ENCODE results near the gene NPC1L1. TPM values are rescaled to one million over a fixed set of nuclear protein-coding genes. Genes with fewer than 3 reads are reported as not detected.

NPC1L1 gene
- total RNA-seq, 1 donor from 2014 or later: 0.13 TPM

- ATAC-seq (ENCODE audit: poor library complexity) (no peak), DNase-seq (no peak)
- intact Hi-C loops (cut with DNase I): no loop called here
These were observed 55.1 kb downstream of the NPC1L1 start for GRCh38 chr7:44486001-44486400.

- intact Hi-C loops (cut with DNase I): no loop called here
- DNase-seq: no peak
- peak; percentile 73 for ATAC-seq (ENCODE audit: poor library complexity)
These were observed 56.4 kb downstream of the NPC1L1 start for GRCh38 chr7:44484482-44485313.

GRCh38 chr7:44482502-44483485 is 58.3 kb downstream of the NPC1L1 start:
- no peak for ATAC-seq (ENCODE audit: poor library complexity)
- DNase-seq: no peak
- intact Hi-C loops (cut with DNase I): no loop called here

GRCh38 chr7:44477938-44478337 is 63.2 kb downstream of the NPC1L1 start:
- no peak for ATAC-seq (ENCODE audit: poor library complexity)
- intact Hi-C loops (cut with DNase I): loop anchor here (2.0 to 10.0 kb wide), 2 partner anchors 103 to 235 kb away; no protein-coding TSS in a partner anchor
- DNase-seq: no peak

GRCh38 chr7:44477063-44477830 is 63.9 kb downstream of the NPC1L1 start:
- DNase-seq: peak; percentile 55
- intact Hi-C loops (cut with DNase I): loop anchor here (2.0 to 10.0 kb wide), 2 partner anchors 102 to 234 kb away; no protein-coding TSS in a partner anchor
- peak; percentile 88 for ATAC-seq (ENCODE audit: poor library complexity)

GRCh38 chr7:44476313-44476712 is 64.8 kb downstream of the NPC1L1 start:
- intact Hi-C loops (cut with DNase I): loop anchor here (2.0 to 10.0 kb wide), 2 partner anchors 102 to 234 kb away; no protein-coding TSS in a partner anchor
- ATAC-seq (ENCODE audit: poor library complexity): no peak

GRCh38 chr7:44473295-44473694 is 67.8 kb downstream of the NPC1L1 start:
- ATAC-seq (ENCODE audit: poor library complexity): peak; percentile 29
- intact Hi-C loops (cut with DNase I): loop anchor here (10.0 kb wide), 1 partner anchor 98 kb away; no protein-coding TSS in a partner anchor

More at GRCh38 chr7:44476313-44476712, 64.8 kb downstream of the NPC1L1 start:
- no peak for DNase-seq

GRCh38 chr7:44472843-44473242 is 68.3 kb downstream of the NPC1L1 start:
- intact Hi-C loops (cut with DNase I): loop anchor here (10.0 kb wide), 1 partner anchor 98 kb away; no protein-coding TSS in a partner anchor
- DNase-seq: no peak
- ATAC-seq (ENCODE audit: poor library complexity): peak; percentile 5

More at GRCh38 chr7:44473295-44473694, 67.8 kb downstream of the NPC1L1 start:
- DNase-seq: no peak

- DNase-seq: no peak
- intact Hi-C loops (cut with DNase I): loop anchor here (10.0 kb wide), 1 partner anchor 97 kb away; no protein-coding TSS in a partner anchor
- ATAC-seq (ENCODE audit: poor library complexity): no peak
These were observed 69.3 kb downstream of the NPC1L1 start for GRCh38 chr7:44471850-44472249.

GRCh38 chr7:44471436-44471835 is 69.7 kb downstream of the NPC1L1 start:
- no peak for DNase-seq
- no peak for ATAC-seq (ENCODE audit: poor library complexity)
- intact Hi-C loops (cut with DNase I): loop anchor here (10.0 kb wide), 1 partner anchor 97 kb away; no protein-coding TSS in a partner anchor

- DNase-seq (no peak), ATAC-seq (ENCODE audit: poor library complexity) (no peak)
- intact Hi-C loops (cut with DNase I): loop anchor here (10.0 kb wide), 1 partner anchor 96 kb away; no protein-coding TSS in a partner anchor
These were observed 70.4 kb downstream of the NPC1L1 start for GRCh38 chr7:44470628-44471245.

- no peak for DNase-seq
- no peak for ATAC-seq (ENCODE audit: poor library complexity)
- intact Hi-C loops (cut with DNase I): loop anchor here (10.0 kb wide), 1 partner anchor 95 kb away; no protein-coding TSS in a partner anchor
These were observed 71.0 kb downstream of the NPC1L1 start for GRCh38 chr7:44470135-44470479.

GRCh38 chr7:44469461-44470134 is 71.5 kb downstream of the NPC1L1 start:
- no peak for ATAC-seq (ENCODE audit: poor library complexity)
- intact Hi-C loops (cut with DNase I): loop anchor here (10.0 kb wide), 1 partner anchor 95 kb away; no protein-coding TSS in a partner anchor
- no peak for DNase-seq

GRCh38 chr7:44467217-44467548 is 73.9 kb downstream of the NPC1L1 start:
- DNase-seq (no peak), ATAC-seq (ENCODE audit: poor library complexity) (no peak)
- intact Hi-C loops (cut with DNase I): no loop called here

GRCh38 chr7:44466300-44467216 is 74.6 kb downstream of the NPC1L1 start:
- ATAC-seq (ENCODE audit: poor library complexity): no peak
- intact Hi-C loops (cut with DNase I): no loop called here

GRCh38 chr7:44465490-44465889 is 75.6 kb downstream of the NPC1L1 start:
- peak; percentile 70 for ATAC-seq (ENCODE audit: poor library complexity)
- intact Hi-C loops (cut with DNase I): no loop called here

More at GRCh38 chr7:44466300-44467216, 74.6 kb downstream of the NPC1L1 start:
- no peak for DNase-seq

More at GRCh38 chr7:44465490-44465889, 75.6 kb downstream of the NPC1L1 start:
- no peak for DNase-seq
